GM23338 (cell line): Measurements from ENCODE around the gene CFAP77. TPM values are rescaled to one million over a fixed set of nuclear protein-coding genes. Genes with fewer than 3 reads are reported as not detected.
A peak's percentile ranks its signal among the peaks of the same experiment; 100 is the strongest.

Experiments
- ATAC-seq: fragments of 200-7000 bp; cut with Tn5 transposase; 3 replicates; pipeline ENCODE4 v1.9.1; 2020
- DNase-seq: peaks from one replicate; pipeline ENCODE4 v3.0.0-alpha.2; 2015; ENCODE audit warnings: low spot score
- H2AFZ ChIP-seq: fragments of 200-600 bp; sonication (generic); 2 replicates; pipeline ENCODE4 v1.8.0; 2016; ENCODE audit warnings: antibody characterized with exemption, mild to moderate bottlenecking, moderate library complexity
- H3F3A ChIP-seq: fragments of 200-600 bp; sonication (generic); replicated peaks from 2 replicates; pipeline ENCODE4 v1.8.0; 2017; ENCODE audit warnings: antibody characterized with exemption, mixed run types, low read depth
- H3K27ac ChIP-seq: fragments of 200-600 bp; sonication (generic); 2 replicates; pipeline ENCODE4 v1.6.1; 2016; ENCODE audit warnings: low read depth
- H3K27me3 ChIP-seq: fragments of 200-600 bp; sonication (generic); 2 replicates; pipeline ENCODE4 v1.8.0; 2016; ENCODE audit warnings: mild to moderate bottlenecking, mixed run types, moderate library complexity; ENCODE audit not compliant: insufficient read depth
- H3K36me3 ChIP-seq: fragments of 200-600 bp; sonication (generic); 2 replicates; pipeline ENCODE4 v1.8.0; 2016; ENCODE audit warnings: mild to moderate bottlenecking; ENCODE audit not compliant: insufficient read depth
- H3K4me1 ChIP-seq: fragments of 200-600 bp; sonication (generic); 2 replicates; pipeline ENCODE4 v1.8.0; 2016; ENCODE audit warnings: mild to moderate bottlenecking, moderate library complexity; ENCODE audit not compliant: insufficient read depth
- H3K4me2 ChIP-seq: fragments of 200-600 bp; sonication (generic); 2 replicates; pipeline ENCODE4 v1.7.1; 2017; ENCODE audit warnings: mixed run types
- H3K4me3 ChIP-seq: fragments of 200-600 bp; sonication (generic); 2 replicates; pipeline ENCODE4 v1.6.1; 2016; ENCODE audit warnings: mixed run types
- H3K79me2 ChIP-seq: fragments of 200-600 bp; sonication (generic); replicated peaks from 2 replicates; pipeline ENCODE4 v1.8.0; 2017; ENCODE audit warnings: mild to moderate bottlenecking; ENCODE audit not compliant: insufficient read depth
- H3K9me2 ChIP-seq: fragments of 200-600 bp; sonication (generic); 2 replicates; pipeline ENCODE4 v1.8.0; 2017; ENCODE audit not compliant: insufficient read depth
- H4K20me1 ChIP-seq: fragments of 200-600 bp; sonication (generic); replicated peaks from 2 replicates; pipeline ENCODE4 v1.8.0; 2017; ENCODE audit warnings: mild to moderate bottlenecking; ENCODE audit not compliant: insufficient read depth
- H3K27ac Mint-ChIP-seq: 2 replicates; pipeline ENCODE4 v1.8.0; 2020; ENCODE audit warnings: inconsistent platforms, mild to moderate bottlenecking, moderate library complexity, mixed read lengths
- H3K27me3 Mint-ChIP-seq: 3 replicates; pipeline ENCODE4 v1.8.0; 2022; ENCODE audit warnings: low read depth, mild to moderate bottlenecking, moderate library complexity, mixed read lengths, inconsistent platforms; ENCODE audit not compliant: insufficient read depth, poor library complexity
- H3K36me3 Mint-ChIP-seq: 3 replicates; pipeline ENCODE4 v1.8.0; 2021; ENCODE audit warnings: low read depth, mild to moderate bottlenecking, inconsistent platforms, moderate library complexity, mixed read lengths
- H3K4me1 Mint-ChIP-seq: 3 replicates; pipeline ENCODE4 v1.8.0; 2020; ENCODE audit warnings: mild to moderate bottlenecking, inconsistent platforms, mixed read lengths
- H3K4me3 Mint-ChIP-seq: 3 replicates; pipeline ENCODE4 v1.8.0; 2021; ENCODE audit warnings: moderate library complexity, mild to moderate bottlenecking, inconsistent platforms, mixed read lengths
- H3K9me3 Mint-ChIP-seq: 3 replicates; pipeline ENCODE4 v1.8.0; 2020; ENCODE audit warnings: moderate library complexity, mild to moderate bottlenecking, inconsistent platforms, mixed read lengths
- EZH2 ChIP-seq: fragments of 200-600 bp; sonication (generic); IDR thresholded peaks from one replicate; pipeline ENCODE4 v1.8.0; 2017; ENCODE audit warnings: antibody characterized with exemption, mild to moderate bottlenecking, low read depth; ENCODE audit not compliant: unreplicated experiment
- EZH2phosphoT487 ChIP-seq: fragments of 200-600 bp; sonication (generic); IDR thresholded peaks from one replicate; pipeline ENCODE4 v1.8.1; 2018; ENCODE audit warnings: antibody characterized with exemption; ENCODE audit not compliant: unreplicated experiment
- ZNF114 ChIP-seq: fragments of 250-450 bp; sonication (Bioruptor Pico); IDR thresholded peaks from 2 replicates; pipeline ENCODE4 v1.5.0; 2020; ENCODE audit warnings: mild to moderate bottlenecking, moderate library complexity
- polyA plus RNA-seq: library from polyadenylated mRNA; unstranded; fragments of >200 nt; fragmentation: Nextera tagmentation; extraction: Ambion mirVana; gene quantifications from 2 replicates; pipeline ENCODE4 v1.2.1, GENCODE V29; 2016
- total RNA-seq: library from RNA; depleted of rRNA; stranded (reverse); fragments of >200 nt; shearing (Covaris generic); gene quantifications from 2 replicates; pipeline ENCODE4 v1.2.3, GENCODE V29; 2014
- TF ChIP-seq, protein P1 (sequence below), 2 experiments: fragments of 200-600 bp in 1 of 2; sonication (generic) in 1 of 2; conservative IDR thresholded peaks; 2 replicates each; pipeline versions ENCODE4 v1.5.1 to v1.6.1; 2016 to 2017; ENCODE audit warnings: antibody characterized with exemption in 2 of 2, low read depth in 2 of 2, mild to moderate bottlenecking in 2 of 2, moderate library complexity in 1 of 2

Gene CFAP77
- total and polyA plus RNA-seq, 2 experiments from 2014 or later: 0.97 to 1.3 TPM

DNA sequence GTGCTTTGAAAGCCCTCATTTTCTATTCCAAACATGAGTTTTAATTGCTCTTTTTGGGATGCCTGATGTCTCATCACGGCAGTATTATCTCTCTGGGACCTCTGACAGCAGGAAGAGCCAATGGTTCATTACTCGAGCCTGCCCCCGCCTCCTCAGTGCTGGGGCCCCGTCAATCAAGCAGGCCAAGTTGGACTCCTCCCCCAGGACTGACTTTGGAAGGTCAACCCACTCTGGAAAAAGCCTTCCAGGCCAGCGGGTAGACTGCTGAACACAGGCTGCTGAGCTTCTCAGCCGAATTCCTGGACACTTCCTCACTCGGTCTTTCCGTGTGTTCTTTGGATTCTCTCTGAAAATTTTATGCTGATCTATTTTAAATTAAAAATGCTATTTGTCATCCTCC, 162.9 kb downstream of the CFAP77 start:
- Histone ChIP-seq H3F3A (no peaks in the 10 kb centered on the region), H4K20me1 (0 out of 2 replicates have a peak, but pooled peaks cover under 1% of the 10 kb centered on the region), H3K27ac (no peak overlapping the region), H2AFZ (no peak overlapping the region), H3K4me3 (no peak overlapping the region), H3K9me2 (no peaks in the 10 kb centered on the region), H3K4me2 (no peak overlapping the region), H3K27me3 (peaks cover 28% of the 10 kb centered on the region), H3K36me3 (no peaks in the 10 kb centered on the region), H3K79me2 (no peaks in the 10 kb centered on the region), H3K4me1 (no peaks in the 10 kb centered on the region)
- TF ChIP-seq EZH2phosphoT487 (no peak), EZH2 (no peak)
- TF ChIP-seq, protein P1, sequence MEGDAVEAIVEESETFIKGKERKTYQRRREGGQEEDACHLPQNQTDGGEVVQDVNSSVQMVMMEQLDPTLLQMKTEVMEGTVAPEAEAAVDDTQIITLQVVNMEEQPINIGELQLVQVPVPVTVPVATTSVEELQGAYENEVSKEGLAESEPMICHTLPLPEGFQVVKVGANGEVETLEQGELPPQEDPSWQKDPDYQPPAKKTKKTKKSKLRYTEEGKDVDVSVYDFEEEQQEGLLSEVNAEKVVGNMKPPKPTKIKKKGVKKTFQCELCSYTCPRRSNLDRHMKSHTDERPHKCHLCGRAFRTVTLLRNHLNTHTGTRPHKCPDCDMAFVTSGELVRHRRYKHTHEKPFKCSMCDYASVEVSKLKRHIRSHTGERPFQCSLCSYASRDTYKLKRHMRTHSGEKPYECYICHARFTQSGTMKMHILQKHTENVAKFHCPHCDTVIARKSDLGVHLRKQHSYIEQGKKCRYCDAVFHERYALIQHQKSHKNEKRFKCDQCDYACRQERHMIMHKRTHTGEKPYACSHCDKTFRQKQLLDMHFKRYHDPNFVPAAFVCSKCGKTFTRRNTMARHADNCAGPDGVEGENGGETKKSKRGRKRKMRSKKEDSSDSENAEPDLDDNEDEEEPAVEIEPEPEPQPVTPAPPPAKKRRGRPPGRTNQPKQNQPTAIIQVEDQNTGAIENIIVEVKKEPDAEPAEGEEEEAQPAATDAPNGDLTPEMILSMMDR (conservative IDR thresholded peaks at IDR 0.05; ENCODE audit: low read depth in 2 of 2): no peak
- no peaks in the 10 kb centered on the region for H3K36me3 Mint-ChIP-seq
- H3K9me3 Mint-ChIP-seq: no peaks in the 10 kb centered on the region
- DNase-seq (peak; percentile 64), ATAC-seq (peak; percentile 71)
- H3K4me1 Mint-ChIP-seq: peaks cover 8% of the 10 kb centered on the region
- no peak overlapping the region for H3K27ac Mint-ChIP-seq
- peaks cover 39% of the 10 kb centered on the region for H3K27me3 Mint-ChIP-seq
- H3K4me3 Mint-ChIP-seq: no peak overlapping the region

DNA sequence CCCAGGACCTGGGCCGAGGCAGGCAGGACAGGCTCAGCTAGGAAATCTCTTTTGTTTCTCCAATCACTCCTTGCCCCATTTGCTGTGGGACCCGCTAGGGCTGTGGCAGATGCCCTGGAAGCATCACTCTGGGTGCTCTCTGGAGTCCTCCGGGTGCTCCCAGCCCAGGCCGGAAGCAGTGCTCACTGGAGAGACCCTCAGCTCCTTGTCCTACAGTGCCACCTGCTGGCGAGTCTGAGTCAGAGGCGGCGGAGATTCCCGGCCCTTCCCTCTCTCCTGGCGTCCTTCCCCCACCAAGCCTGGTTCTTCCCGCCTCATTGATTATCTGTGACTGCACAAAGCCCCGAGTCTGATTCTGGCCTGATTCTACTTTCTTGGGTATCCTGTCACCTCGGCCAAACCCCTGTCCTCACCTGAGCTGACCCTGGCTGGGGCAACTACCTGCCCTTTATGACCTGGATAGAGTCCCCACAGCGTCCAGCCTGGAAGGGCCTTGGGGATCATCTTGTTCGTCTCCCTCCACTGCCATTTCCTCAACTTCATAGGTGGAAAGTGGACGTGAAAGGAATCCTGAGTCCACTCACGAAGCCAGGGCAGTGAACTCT, 165.1 kb downstream of the CFAP77 start:
- Histone ChIP-seq H3K36me3 (no peaks in the 10 kb centered on the region; the same call in 1 of the 2 replicates), H3K27ac (no peak overlapping the region), H3K9me2 (no peaks in the 10 kb centered on the region), H3K27me3 (peaks cover 50% of the 10 kb centered on the region), H3K4me3 (no peak overlapping the region), H2AFZ (0 out of 2 replicates have a peak overlapping the region, but pooled peaks have one; percentile 65), H4K20me1 (peaks cover 16% of the 10 kb centered on the region; the same call in 1 of the 2 replicates), H3K4me1 (peaks cover 7% of the 10 kb centered on the region; the same call in 1 of the 2 replicates), H3F3A (no peaks in the 10 kb centered on the region), H3K4me2 (no peak overlapping the region), H3K79me2 (no peaks in the 10 kb centered on the region)
- H3K4me1 Mint-ChIP-seq: peaks cover 8% of the 10 kb centered on the region
- H3K27ac Mint-ChIP-seq: no peak overlapping the region
- no peak overlapping the region for H3K4me3 Mint-ChIP-seq
- H3K9me3 Mint-ChIP-seq: no peaks in the 10 kb centered on the region; the same call in 2 of the 3 replicates
- ATAC-seq (peak; percentile 83), DNase-seq (peak; percentile 94)
- TF ChIP-seq, protein P1 (conservative IDR thresholded peaks at IDR 0.05; ENCODE audit: low read depth in 2 of 2): peak; percentile 77 to 87
- no peak for TF ChIP-seq ZNF114 (CRISPR knock-in tag)
- peaks cover 60% of the 10 kb centered on the region for H3K27me3 Mint-ChIP-seq
- no peaks in the 10 kb centered on the region for H3K36me3 Mint-ChIP-seq
